ENCODE data around the gene ARL11. TPM values are rescaled to one million over a fixed set of nuclear protein-coding genes. Genes with fewer than 3 reads are reported as not detected.

Gene ARL11
- total RNA-seq, 1 experiment from 2014 or later: 0.35 TPM

GRCh38 chr13:49641801-49642291, 13.5 kb downstream of the ARL11 start (continued):
- TF ChIP-seq GRHL2 (CRISPR knock-in tag; IDR thresholded peaks at IDR 0.05; ENCODE audit: insufficient replicate concordance, severe bottlenecking) (no peak), HMGA2 (CRISPR knock-in tag; IDR thresholded peaks at IDR 0.05) (no peak), SMAD4 (CRISPR knock-in tag; IDR thresholded peaks at IDR 0.05) (no peak), ZNF512 (CRISPR knock-in tag; IDR thresholded peaks at IDR 0.05; ENCODE audit: borderline replicate concordance) (no peak)

GRCh38 chr13:49643035-49643646, 14.8 kb downstream of the ARL11 start:
- Mint-ChIP-seq H3K9me3 (no peaks in the 10 kb centered on the region), H3K27ac (no peak overlapping the region), H3K4me3 (no peak overlapping the region), H3K4me1 (peaks cover 15% of the 10 kb centered on the region), H3K36me3 (no peaks in the 10 kb centered on the region), H3K27me3 (ENCODE audit: low read depth) (no peaks in the 10 kb centered on the region)
- ATAC-seq: peak; percentile 19; the same call in 1 of the 2 replicates
- CTCF ChIA-PET: interaction anchor here (1.0 kb wide), 1 partner anchor 226 kb away, joined by 3 read pairs; no protein-coding TSS in a partner anchor
- no peak for DNase-seq (ENCODE audit: low spot score)
- POLR2A ChIA-PET: no interaction called here
- TF ChIP-seq TEAD4 (CRISPR knock-in tag; IDR thresholded peaks at IDR 0.05): no peak
- no peak for TF ChIP-seq CREM (CRISPR knock-in tag; IDR thresholded peaks at IDR 0.05)
- no peak for TF ChIP-seq NR3C1 (CRISPR knock-in tag; conservative IDR thresholded peaks at IDR 0.05; ENCODE audit: low read depth)
- TF ChIP-seq ZNF317 (CRISPR knock-in tag; IDR thresholded peaks at IDR 0.05; ENCODE audit: borderline replicate concordance, low read depth): no peak
- TF ChIP-seq ARID4B (CRISPR knock-in tag; IDR thresholded peaks at IDR 0.05; ENCODE audit: borderline replicate concordance): no peak

- ATAC-seq (no peak), DNase-seq (ENCODE audit: low spot score) (no peak)
- no peaks in the 10 kb centered on the region for H3K9me3 Mint-ChIP-seq
- POLR2A ChIA-PET: no interaction called here
- no peak overlapping the region for H3K4me3 Mint-ChIP-seq
- H3K27ac Mint-ChIP-seq: peak overlapping the region; percentile 3; the same call in 1 of the 2 replicates
- H3K36me3 Mint-ChIP-seq: no peaks in the 10 kb centered on the region
- H3K27me3 Mint-ChIP-seq (ENCODE audit: low read depth): no peaks in the 10 kb centered on the region
- CTCF ChIA-PET: no interaction called here
- H3K4me1 Mint-ChIP-seq: peaks cover 15% of the 10 kb centered on the region
- TF ChIP-seq ERG (CRISPR knock-in tag; IDR thresholded peaks at IDR 0.05) (no peak), AFF4 (CRISPR knock-in tag; IDR thresholded peaks at IDR 0.05; ENCODE audit: borderline replicate concordance) (no peak), CTCF (IDR thresholded peaks at IDR 0.05) (no peak), ZNF121 (CRISPR knock-in tag; IDR thresholded peaks at IDR 0.05) (no peak), USF1 (CRISPR knock-in tag; IDR thresholded peaks at IDR 0.05) (no peak), GABPB1 (CRISPR knock-in tag; IDR thresholded peaks at IDR 0.05) (no peak), MYBL2 (CRISPR knock-in tag; IDR thresholded peaks at IDR 0.05) (no peak), ESRRA (CRISPR knock-in tag; IDR thresholded peaks at IDR 0.05; ENCODE audit: borderline replicate concordance) (no peak)
These were observed 17.1 kb downstream of the ARL11 start for GRCh38 chr13:49645451-49645850.

All from WTC11 (cell line).